Osteocyte (in vitro differentiated cells): ENCODE data around the gene CHTF18. TPM values are rescaled to one million over a fixed set of nuclear protein-coding genes. Genes with fewer than 3 reads are reported as not detected.
"Not testable (repeated sequence)": the region's sequence is repeated elsewhere in the genome, so short reads cannot be mapped to it uniquely, and the experiment has no call there.

ENCODE experiments used
- DNase-seq: peaks from one replicate; pipeline ENCODE4 v3.0.0; 2021; ENCODE audit warnings: mixed read lengths; ENCODE audit not compliant: unreplicated experiment; ENCODE audit errors: extremely low spot score
- H3K27ac Mint-ChIP-seq: one replicate; pipeline ENCODE4 v1.8.0; 2021; ENCODE audit warnings: mild to moderate bottlenecking, mixed read lengths; ENCODE audit not compliant: unreplicated experiment
- H3K27me3 Mint-ChIP-seq: one replicate; pipeline ENCODE4 v1.8.0; 2021; ENCODE audit warnings: mixed read lengths; ENCODE audit not compliant: unreplicated experiment
- H3K36me3 Mint-ChIP-seq: one replicate; pipeline ENCODE4 v1.8.0; 2021; ENCODE audit warnings: mixed read lengths; ENCODE audit not compliant: unreplicated experiment
- H3K4me1 Mint-ChIP-seq: one replicate; pipeline ENCODE4 v1.8.0; 2021; ENCODE audit warnings: mixed read lengths; ENCODE audit not compliant: unreplicated experiment
- H3K4me3 Mint-ChIP-seq: one replicate; pipeline ENCODE4 v1.8.0; 2021; ENCODE audit warnings: mild to moderate bottlenecking, moderate library complexity, mixed read lengths; ENCODE audit not compliant: unreplicated experiment
- H3K9me3 Mint-ChIP-seq: one replicate; pipeline ENCODE4 v1.8.0; 2021; ENCODE audit warnings: mixed read lengths; ENCODE audit not compliant: unreplicated experiment
- CTCF ChIP-seq: fragments of 200-600 bp; sonication (generic); IDR thresholded peaks from 2 replicates; pipeline ENCODE4 v1.5.0; 2021; ENCODE audit warnings: antibody characterized with exemption, mild to moderate bottlenecking, moderate library complexity
- total RNA-seq: library from RNA; stranded (reverse); gene quantifications from 2 replicates; pipeline ENCODE4 v1.2.1, GENCODE V29; 2021

CHTF18 gene
- total RNA-seq, 1 donor from 2014 or later = 25.4 TPM

GRCh38 chr16:836221-836620 lies 47.8 kb downstream of the CHTF18 start:
- peaks cover 3% of the 10 kb centered on the region for H3K36me3 Mint-ChIP-seq

GRCh38 chr16:836822-837221 lies 48.4 kb downstream of the CHTF18 start:
- H3K36me3 Mint-ChIP-seq, H3K27ac Mint-ChIP-seq: not testable (repeated sequence)

More at GRCh38 chr16:836221-836620, 47.8 kb downstream of the CHTF18 start:
- Mint-ChIP-seq H3K9me3 (peaks cover 5% of the 10 kb centered on the region), H3K27ac (no peak overlapping the region), H3K27me3 (no peaks in the 10 kb centered on the region), H3K4me3 (no peak overlapping the region), H3K4me1 (no peaks in the 10 kb centered on the region)
- TF ChIP-seq CTCF = no peak
- DNase-seq = no peak

GRCh38 chr16:838741-839140 lies 50.3 kb downstream of the CHTF18 start:
- DNase-seq = no peak
- Mint-ChIP-seq H3K4me1 (no peaks in the 10 kb centered on the region), H3K9me3 (peaks cover 5% of the 10 kb centered on the region), H3K27me3 (no peaks in the 10 kb centered on the region), H3K4me3 (no peak overlapping the region), H3K36me3 (peaks cover 3% of the 10 kb centered on the region), H3K27ac (no peak overlapping the region)
- no peak for TF ChIP-seq CTCF

More at GRCh38 chr16:836822-837221, 48.4 kb downstream of the CHTF18 start:
- not testable (repeated sequence) for H3K9me3 Mint-ChIP-seq, H3K4me3 Mint-ChIP-seq, DNase-seq, H3K4me1 Mint-ChIP-seq, H3K27me3 Mint-ChIP-seq

- TF ChIP-seq CTCF = no peak
- H3K4me3 Mint-ChIP-seq = no peak overlapping the region
- no peak for DNase-seq
- H3K9me3 Mint-ChIP-seq = peaks cover 5% of the 10 kb centered on the region
- H3K4me1 Mint-ChIP-seq = no peaks in the 10 kb centered on the region
- peaks cover 3% of the 10 kb centered on the region for H3K36me3 Mint-ChIP-seq
- H3K27ac Mint-ChIP-seq = no peak overlapping the region
- no peaks in the 10 kb centered on the region for H3K27me3 Mint-ChIP-seq
Observed at GRCh38 chr16:839643-840408, 51.4 kb downstream of the CHTF18 start.

- TF ChIP-seq CTCF = no peak
- no peaks in the 10 kb centered on the region for H3K4me1 Mint-ChIP-seq
- peaks cover 3% of the 10 kb centered on the region for H3K36me3 Mint-ChIP-seq
- DNase-seq = no peak
- H3K27me3 Mint-ChIP-seq = no peaks in the 10 kb centered on the region
- H3K9me3 Mint-ChIP-seq = peaks cover 8% of the 10 kb centered on the region
- no peak overlapping the region for H3K27ac Mint-ChIP-seq
- H3K4me3 Mint-ChIP-seq = no peak overlapping the region
Observed at GRCh38 chr16:840561-841454, 52.4 kb downstream of the CHTF18 start.
